ELR (cell line): ENCODE results near the gene ATG7.
"Not testable (repeated sequence)": the region's sequence is repeated elsewhere in the genome, so short reads cannot be mapped to it uniquely, and the experiment has no call there.

ENCODE experiments used
- DNase-seq: peaks from one replicate; pipeline ENCODE4 v3.0.0-alpha.2; 2015; ENCODE audit warnings: low read depth

ATG7 gene

GRCh38 chr3:11509173-11510000, 237.2 kb downstream of the ATG7 start:
- peak; percentile 85 for DNase-seq

GRCh38 chr3:11510001-11510340, 237.8 kb downstream of the ATG7 start:
- DNase-seq = no peak

DNA sequence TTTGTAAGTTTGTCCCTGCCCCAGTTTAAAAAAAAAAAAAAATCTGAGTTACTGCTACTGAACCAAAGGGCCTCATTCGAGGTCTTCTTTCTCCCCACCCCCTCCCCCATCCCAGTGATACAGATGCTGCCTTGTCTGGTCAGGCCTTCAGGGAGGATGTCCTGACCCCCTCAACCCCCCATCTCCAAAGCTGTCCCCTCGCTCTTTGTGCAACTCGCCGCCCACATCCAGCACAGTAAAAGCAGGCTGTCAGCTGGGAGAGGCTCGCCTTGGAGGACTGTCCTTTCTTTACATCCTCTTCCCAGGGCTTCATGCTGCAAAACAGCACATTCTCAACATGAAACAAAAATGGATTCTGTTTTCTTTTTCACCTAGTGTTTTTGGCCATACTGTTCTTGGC, 238.2 kb downstream of the ATG7 start:
- no peak for DNase-seq

- DNase-seq = not testable (repeated sequence)
Measured at GRCh38 chr3:11511606-11512005, 239.4 kb downstream of the ATG7 start.

GRCh38 chr3:11513125-11513816, 241.1 kb downstream of the ATG7 start:
- DNase-seq = not testable (repeated sequence)

- DNase-seq = no peak
Measured at GRCh38 chr3:11513817-11514135, 241.6 kb downstream of the ATG7 start.

- peak; percentile 90 for DNase-seq
Measured at GRCh38 chr3:11514191-11514821, 242.1 kb downstream of the ATG7 start.

- no peak for DNase-seq
Measured at GRCh38 chr3:11517601-11518000, 245.4 kb downstream of the ATG7 start.

- no peak for DNase-seq
Measured at GRCh38 chr3:11521167-11521566, 249.0 kb downstream of the ATG7 start.

DNA sequence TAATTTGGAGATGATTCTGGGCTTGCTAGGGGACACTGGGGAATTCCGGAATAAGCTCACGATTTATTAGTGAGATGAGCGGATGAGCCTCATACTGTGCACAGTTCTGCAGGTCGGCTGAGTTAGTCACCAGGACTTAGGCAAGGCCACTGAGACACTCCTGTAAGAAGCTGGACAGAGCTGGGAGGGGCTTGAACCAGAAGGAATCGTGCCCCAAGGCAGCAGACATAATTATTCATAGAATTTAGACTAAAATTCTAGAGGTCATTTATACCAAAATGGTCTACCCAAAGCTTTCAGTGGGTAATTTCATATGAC, 250.2 kb downstream of the ATG7 start:
- peak; percentile 75 for DNase-seq

DNA sequence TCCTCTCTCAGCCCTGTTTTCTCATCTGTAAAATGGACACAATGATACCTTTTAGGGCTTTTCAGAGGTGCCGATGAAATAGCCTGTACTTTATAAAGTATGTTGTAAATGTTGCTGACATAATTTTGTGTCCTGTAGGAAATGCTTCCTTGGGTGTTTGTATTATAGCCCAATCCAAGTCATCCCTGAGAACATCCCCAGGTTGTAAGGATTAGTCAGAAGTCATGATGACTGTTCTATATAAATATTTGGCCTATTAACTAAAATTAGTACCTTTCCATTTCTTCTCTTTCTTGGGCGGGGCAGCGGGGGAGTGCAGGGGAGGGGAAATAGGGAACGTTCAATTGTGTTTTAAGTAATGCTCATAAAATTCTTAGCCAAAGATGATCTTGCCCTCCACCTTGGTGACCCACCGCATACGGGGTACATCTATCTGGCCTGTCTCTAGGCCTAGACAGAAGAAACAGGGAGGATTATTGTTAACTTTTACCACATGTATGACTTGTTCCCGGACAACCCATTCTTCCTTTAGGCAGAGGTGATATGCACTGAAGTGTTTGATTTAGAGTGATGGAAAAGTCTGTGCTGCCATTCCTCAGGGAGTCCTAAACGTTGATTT, 250.9 kb downstream of the ATG7 start:
- DNase-seq = peak; percentile 49

DNA sequence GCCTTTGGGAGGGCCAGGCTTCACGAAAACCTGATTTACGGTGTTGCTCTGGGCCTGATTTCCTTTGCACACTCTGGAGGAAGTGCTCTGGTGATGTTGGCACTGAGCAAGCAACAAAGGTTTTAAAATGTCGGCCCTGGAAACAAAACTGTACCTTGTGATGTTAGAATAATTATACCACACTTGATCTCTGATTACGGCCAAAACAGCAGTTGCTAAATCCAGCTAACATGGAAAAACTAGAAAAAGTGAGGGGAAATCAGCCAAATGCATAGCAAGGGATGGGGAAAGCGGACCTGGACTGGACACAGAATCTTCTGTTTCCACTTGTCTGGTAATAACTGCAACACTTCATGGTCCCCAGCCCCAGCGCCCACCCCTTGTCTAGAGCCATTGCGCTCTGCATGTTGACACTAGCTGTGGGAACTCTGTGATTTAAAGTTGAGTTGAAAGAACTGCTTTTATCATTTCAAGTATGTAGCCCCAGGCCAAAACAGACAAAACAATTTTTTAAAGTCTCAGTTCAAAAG, 251.4 kb downstream of the ATG7 start:
- DNase-seq = no peak

DNA sequence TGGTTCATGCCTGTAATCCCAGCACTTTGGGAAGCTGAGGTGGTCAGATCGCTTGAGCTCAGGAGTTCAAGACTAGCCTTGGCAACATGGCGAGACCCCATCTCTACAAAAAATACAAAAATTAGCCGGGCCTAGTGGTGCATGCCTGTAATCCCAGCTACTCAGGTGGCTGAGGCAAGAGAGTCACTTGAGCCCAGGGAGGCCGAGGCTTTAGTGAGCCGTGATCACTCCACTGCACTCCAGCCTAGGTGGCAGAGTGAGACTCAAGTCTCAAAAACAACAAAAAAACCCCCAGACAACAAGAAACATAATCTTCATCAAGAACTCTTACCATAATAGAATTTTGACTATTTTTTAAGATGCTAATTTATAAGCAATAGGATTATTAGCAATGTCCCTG, 253.9 kb downstream of the ATG7 start:
- not testable (repeated sequence) for DNase-seq

DNA sequence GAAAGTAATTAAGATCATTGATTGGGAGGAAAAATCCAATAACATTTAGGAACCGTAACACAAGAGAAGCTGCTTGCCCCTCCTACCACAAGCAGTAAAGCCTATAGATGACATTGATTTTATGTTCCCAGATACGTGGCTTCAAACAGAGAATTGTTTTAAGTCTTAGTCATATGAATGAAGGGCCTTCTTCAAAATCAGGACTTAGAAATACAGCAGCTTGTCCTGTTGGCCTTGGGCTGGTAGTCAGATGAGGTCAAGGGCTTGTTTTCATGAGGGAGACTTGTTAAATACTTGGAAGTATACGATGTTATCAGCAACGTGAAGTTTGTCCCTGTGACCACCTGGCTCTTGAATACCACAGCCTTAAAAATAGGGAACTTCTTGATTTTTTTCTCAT, 257.1 kb downstream of the ATG7 start:
- peak; percentile 32 for DNase-seq

DNA sequence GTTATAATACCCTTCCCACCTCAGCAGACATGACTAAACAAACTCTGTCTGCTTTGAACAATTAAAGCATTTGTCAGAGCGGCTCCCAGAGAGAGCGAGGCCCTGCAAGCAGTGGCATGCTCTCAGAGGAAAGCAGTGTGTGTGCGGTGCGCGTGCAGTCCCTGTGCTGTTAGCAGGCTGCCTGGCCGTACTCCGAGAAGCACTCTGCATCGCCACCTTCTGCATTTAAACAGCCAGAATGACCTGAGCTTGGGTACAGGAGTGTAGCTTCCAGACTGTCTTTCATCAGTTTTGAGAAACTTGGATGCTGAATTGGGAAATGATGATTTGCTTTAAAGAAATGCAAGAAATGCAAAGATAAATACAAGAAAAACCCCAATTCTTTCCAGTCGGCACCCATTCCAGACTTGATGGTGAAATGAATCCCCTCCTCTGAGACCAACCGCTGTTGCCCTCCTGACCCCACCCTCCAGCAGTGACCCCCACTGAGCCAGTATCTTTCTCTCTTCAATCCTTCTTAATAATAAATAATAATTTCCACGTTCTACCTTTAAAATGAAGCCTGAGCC, 258.0 kb downstream of the ATG7 start:
- peak; percentile 79 for DNase-seq

- DNase-seq = no peak
Measured at GRCh38 chr3:11532931-11533391, 260.8 kb downstream of the ATG7 start.

GRCh38 chr3:11534011-11534792, 262.0 kb downstream of the ATG7 start:
- DNase-seq = no peak

DNA sequence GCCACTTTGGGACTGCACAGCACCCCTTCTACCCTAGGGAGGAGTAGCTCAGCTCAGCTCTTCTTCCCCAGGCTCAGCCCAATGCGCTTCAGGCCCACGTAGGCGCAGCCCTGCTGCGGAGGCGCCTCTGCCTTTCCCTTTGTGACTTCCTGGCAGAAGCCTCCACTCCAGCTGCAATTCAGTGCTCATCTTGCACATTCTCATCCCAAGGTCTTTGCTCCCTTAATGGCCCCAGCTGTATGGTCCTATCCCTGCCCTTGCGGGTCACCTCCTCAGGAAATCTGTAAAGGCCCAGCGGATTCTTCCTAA, 262.6 kb downstream of the ATG7 start:
- no peak for DNase-seq

GRCh38 chr3:11535243-11535960, 263.2 kb downstream of the ATG7 start:
- DNase-seq = no peak

GRCh38 chr3:11536132-11536935, 264.1 kb downstream of the ATG7 start:
- no peak for DNase-seq
